ENCODE data around the gene RALY.
A peak's percentile ranks its signal among the peaks of the same experiment; 100 is the strongest.

The RALY gene

DNA sequence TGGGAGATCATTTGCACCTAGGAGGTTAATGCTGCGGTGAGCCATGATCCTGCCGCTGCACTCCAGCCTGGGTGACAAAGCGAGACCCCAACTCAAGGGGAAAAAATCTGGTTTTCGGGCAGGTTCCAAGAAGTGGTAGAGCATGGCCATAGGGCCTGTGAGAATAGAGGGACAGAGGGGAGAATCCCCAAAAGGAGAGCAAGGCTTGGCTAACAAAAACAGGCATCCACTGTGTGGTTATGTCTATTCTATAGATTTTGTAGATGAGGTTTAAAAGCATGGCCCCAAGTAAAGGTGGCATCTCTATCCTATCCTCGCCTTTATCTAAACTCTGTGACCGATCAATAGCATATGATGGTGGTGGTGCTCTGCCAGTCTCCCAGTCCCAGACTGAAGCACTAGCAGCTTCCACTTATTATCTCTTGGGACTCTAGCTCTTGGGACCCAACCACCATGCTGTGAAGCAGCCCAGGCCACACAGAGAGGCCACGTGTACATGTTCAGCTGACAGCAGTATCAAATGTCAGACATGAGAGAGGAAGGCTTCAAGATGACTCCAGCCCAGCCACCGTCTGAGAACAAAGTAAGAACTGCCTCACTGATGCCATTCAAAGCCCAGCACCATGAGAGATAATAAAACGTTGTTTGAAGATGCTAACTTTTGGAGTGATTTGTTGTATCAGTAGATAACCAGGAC, 90.7 kb downstream of the RALY start:
- DNase-seq = no peak

- DNase-seq = no peak
These were observed 91.9 kb downstream of the RALY start for GRCh38 chr20:34085544-34086040.

- DNase-seq = no peak
These were observed 94.8 kb downstream of the RALY start for GRCh38 chr20:34088305-34089174.

GRCh38 chr20:34089175-34089479, 95.4 kb downstream of the RALY start:
- no peak for DNase-seq

GRCh38 chr20:34089655-34090345, 96.1 kb downstream of the RALY start:
- no peak for DNase-seq

DNA sequence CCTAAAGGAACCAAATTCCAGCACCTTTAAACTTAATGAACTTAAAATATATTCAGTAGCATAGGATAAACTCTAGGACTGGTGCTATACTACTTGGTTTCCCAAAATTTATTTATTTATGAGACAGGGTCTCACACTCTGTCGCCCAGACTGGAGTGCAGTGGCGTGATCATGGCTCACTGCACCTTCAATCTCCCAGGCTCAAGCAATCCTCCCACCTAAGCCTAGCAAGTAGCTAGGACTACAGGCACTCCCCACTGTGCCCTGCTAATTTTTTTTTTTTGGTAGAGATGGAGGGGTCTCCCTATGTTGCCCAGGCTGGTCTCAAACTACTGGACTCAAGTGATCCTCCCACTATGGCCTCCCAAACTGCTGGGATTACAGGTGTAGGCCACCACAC, 96.9 kb downstream of the RALY start:
- no peak for DNase-seq

GRCh38 chr20:34091637-34092200, 98.0 kb downstream of the RALY start:
- no peak for DNase-seq

- DNase-seq = no peak
These were observed 100.2 kb downstream of the RALY start for GRCh38 chr20:34093895-34094294.

DNA sequence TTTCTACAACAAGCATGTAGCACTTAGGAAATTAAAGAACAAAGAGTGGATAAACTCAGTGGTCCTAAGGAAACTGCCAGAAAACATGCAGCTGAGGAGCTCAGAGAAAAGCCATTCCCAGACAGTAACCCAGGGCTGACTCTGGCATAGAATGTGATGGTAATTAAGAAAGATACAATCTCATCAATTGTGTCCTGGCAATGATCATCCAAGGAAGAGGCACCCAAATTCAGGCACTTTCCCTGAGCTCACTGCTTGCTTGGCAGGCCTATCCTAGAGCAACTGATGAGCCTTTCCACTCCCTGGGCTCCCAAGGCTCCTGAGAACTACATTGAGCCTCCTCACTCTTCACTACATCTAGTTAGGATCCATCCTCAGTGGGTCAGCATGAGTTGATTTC, 102.1 kb downstream of the RALY start:
- no peak for DNase-seq

DNA sequence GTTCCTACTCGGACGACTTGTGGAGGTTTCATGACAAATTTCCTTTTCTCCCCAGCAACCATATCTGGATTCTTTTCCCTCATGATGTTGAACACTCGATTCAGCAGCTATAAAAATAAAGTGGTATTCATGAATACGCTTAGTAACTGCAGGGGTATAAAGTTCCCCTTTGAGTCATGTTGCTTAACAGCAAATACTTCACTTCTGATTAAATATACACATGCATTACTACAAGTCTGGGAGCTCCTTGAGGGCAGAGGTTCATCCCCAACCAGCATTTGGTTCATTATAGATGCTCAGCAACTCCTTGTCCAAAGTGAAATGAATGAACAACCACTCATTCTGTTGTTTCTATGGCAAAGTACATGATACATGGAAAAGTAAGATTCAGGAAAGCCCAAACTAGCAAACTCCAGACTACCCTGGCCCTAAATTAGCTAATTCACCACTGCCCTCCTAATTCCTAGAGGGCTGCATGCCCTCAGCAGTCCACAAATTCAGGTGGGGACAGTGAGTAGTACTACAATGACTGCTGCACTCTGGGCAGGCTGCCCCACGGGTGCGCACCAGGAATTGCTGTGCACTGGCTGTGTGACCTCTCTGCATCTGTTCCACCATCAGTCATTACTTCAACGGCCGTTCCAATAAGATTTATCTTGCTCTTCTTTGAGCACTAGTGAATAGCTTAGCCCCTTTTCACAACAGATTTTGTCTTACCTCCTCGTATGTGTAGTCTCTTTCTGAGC, 103.2 kb downstream of the RALY start:
- no peak for DNase-seq

DNA sequence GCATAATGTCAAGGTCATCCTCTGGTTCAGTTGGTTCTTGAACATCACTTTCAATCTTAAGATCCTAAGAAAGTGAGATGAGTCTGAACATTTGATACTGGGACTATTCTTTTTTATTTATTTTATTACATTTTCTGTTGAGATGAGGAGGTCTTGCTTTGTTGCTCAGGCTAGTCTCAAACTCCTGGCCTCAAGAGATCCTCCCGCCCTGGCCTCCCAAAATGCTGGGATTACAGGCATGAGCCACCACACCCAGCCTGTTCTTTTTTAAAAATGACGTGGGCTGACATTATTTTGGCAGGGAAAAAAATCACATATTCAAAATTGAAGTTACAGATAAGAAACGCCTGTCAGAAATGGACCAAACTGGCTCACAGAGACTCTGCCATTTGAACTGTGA, 104.9 kb downstream of the RALY start:
- no peak for DNase-seq

DNA sequence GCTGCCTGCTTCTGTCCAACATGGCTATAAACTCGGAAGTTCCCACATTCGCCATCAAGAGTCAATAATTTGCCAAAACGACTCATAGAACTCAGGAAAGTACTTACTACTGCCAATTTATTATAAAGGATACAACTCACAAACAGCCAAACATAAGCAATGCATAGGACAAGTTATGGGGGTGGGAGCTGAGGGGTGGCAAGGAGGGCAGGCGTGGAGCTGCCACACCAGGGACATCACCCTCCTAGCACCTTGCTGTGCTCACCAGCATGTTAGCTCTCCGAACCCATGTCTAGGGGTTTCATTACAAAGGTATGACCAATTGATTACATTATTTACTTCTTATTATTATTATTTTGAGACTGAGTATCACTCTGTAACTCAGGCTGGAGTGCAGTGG, 106.0 kb downstream of the RALY start:
- no peak for DNase-seq

GRCh38 chr20:34100576-34100975, 106.9 kb downstream of the RALY start:
- no peak for DNase-seq

- no peak for DNase-seq
These were observed 108.6 kb downstream of the RALY start for GRCh38 chr20:34102342-34102741.

GRCh38 chr20:34104059-34104458, 110.3 kb downstream of the RALY start:
- DNase-seq = no peak

DNA sequence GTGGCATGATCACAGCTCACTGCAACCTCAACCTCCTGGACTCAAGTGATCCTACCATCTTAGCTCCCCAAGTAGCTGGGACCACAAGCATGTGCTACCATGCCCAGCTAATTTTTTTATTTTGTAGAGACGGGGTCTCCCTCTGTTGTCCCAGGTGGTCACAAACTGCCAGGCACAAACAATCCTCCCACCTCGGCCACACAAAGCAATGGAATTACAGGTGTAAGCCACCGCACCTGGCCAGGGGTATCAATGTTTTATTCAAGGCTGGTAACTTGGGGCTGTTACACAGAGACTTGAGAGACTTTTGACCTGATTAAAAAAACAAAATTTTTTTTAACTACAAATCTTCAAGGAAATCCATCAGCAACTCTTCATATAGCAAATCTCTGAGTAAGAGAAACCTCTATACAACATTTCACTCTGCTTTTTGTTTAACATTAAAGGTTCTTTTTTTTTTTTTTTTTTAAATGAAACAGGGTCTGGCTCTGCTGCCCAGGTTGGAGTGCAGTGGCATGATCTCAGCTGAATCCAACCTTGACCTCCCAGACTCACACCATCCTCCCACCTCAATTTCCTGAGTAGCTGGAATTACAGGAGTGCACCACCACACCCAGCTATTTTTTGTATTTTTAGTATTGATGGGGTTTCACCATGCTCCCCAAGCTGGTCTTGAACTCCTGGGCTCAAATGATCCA, 112.4 kb downstream of the RALY start:
- no peak for DNase-seq

DNA sequence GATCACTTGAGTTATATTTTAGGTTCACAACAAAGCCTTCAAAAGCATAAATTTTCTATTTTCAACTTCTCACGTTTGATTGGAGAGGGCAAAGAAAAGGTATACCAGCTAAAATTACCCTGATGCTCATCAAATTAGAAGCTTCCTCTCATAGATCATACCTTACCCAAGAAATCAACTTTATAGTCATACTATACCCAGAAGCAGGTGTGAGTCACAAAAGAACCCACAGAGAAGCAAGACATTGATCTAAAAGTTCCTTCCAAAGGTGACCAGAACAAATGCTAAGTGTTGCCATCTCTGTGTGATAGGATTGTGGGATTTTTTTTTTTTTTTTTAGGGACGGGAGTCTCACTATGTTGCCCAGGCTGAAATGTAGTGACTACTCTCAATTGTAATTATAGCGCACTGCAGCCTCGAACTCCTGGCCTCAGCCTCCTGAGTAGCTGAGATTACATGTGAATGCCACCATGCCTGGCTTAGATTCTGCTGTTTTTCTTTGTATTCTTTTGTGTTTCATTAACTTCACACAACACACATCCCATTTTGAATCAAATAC, 115.0 kb downstream of the RALY start:
- DNase-seq = no peak

DNA sequence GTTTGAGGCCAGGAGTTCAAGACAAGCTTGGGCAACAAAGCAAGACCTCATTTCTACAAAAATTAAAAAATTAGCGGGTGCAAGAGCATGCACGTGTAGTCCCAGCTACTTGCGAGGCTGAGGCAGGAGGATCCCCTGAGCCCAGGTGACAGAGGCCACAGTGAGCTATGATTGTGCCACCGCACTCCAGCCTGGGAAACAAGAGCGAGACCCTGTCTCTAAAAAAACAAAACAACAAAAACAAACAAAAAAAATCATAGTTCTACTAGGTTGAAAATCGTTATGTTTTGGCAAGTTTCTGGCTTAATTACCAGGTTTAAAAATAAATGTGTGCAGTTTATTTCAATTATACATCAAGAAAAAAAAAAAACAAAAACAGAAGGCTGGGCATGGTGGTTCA, 115.7 kb downstream of the RALY start:
- DNase-seq = no peak

- no peak for DNase-seq
These were observed 116.5 kb downstream of the RALY start for GRCh38 chr20:34110025-34110744.

DNA sequence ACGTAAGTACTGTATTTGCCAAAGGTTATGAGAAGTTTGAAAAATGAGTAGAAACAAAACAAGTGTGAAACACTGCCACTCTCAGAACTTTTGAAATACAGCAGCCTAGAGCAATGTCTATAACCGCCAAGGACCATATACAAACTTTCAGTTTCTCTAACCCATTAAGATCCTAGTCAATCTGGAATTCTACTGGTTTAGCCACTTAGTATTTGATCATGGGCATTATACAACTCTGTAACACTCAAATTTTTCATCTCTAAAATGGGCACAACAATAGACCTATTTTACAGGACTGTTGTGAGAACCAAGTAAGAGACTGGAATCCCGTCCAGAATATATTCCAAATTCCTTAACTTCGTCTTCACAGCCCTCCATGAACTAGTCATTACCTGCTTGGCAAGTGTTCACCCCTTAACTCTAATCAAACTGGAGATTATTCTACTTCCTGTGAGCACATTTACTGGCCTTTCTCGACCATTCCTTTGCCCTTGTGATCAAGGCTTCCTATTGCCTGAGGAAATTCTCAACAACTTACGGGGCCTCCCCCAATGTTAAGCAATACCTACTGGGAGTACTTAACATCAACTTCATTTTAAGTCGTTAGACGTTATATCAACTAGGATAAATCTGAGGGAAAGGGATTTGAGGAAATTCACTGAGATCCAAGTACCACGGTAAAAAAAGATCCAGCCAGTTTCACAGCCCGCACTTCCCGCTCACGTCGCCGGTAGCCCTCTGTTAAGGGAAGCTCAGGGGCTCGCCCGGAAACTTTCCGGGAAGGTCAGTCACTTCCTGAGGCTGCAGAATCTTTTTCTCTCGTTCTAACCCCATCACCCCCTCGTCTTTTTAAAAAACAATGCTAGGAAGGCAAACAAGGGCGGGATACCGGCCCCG, 117.3 kb downstream of the RALY start:
- peak in 1 of 2 donors; percentile 19 for DNase-seq
